Neutrophil (primary cell): Measurements from ENCODE around the gene RNASET2.

Experiments used
- H3K27ac ChIP-seq: fragments of 200-600 bp; sonication (generic); 2 replicates; pipeline ENCODE4 v1.5.1; 2016; ENCODE audit warnings: mild to moderate bottlenecking, moderate library complexity
- H3K27me3 ChIP-seq: fragments of 200-600 bp; sonication (generic); 2 replicates; pipeline ENCODE4 v1.6.0; 2016; ENCODE audit warnings: mild to moderate bottlenecking
- H3K36me3 ChIP-seq: fragments of 200-600 bp; sonication (generic); 2 replicates; pipeline ENCODE4 v1.5.1; 2017
- H3K4me1 ChIP-seq, 2 experiments: fragments of 200-600 bp in 1 of 2; sonication (generic) in 1 of 2; 1 replicate in 1 of 2; 2 replicates in 1 of 2; pipeline versions ENCODE4 v1.5.1 to v1.6.1; 2013 to 2016; ENCODE audit warnings: low read depth in 1 of 2, low read length in 1 of 2, mild to moderate bottlenecking in 1 of 2, moderate library complexity in 1 of 2; ENCODE audit not compliant: control insufficient read depth in 1 of 2, insufficient read depth in 1 of 2
- H3K4me3 ChIP-seq, 2 experiments: fragments of 200-600 bp in 1 of 2; sonication (generic) in 1 of 2; 1 replicate in 1 of 2; 2 replicates in 1 of 2; pipeline ENCODE4 v1.5.1; 2013 to 2016; ENCODE audit warnings: low read depth in 1 of 2, low read length in 1 of 2, mild to moderate bottlenecking in 1 of 2, moderate library complexity in 1 of 2
- H3K9me3 ChIP-seq: fragments of 200-600 bp; sonication (generic); 2 replicates; pipeline ENCODE4 v1.5.1; 2016
- TF ChIP-seq, protein P1 (sequence below): fragments of 200-600 bp; sonication (generic); IDR thresholded peaks from 2 replicates; pipeline ENCODE4 v1.5.1; 2016; ENCODE audit warnings: antibody characterized with exemption

The RNASET2 gene

GRCh38 chr6:166906376-166907044 lies 49.8 kb downstream of the RNASET2 start:
- H3K9me3 ChIP-seq, result no peaks in the 10 kb centered on the region
- H3K27me3 ChIP-seq, result no peaks in the 10 kb centered on the region
- H3K36me3 ChIP-seq, result no peaks in the 10 kb centered on the region
- TF ChIP-seq, protein P1, sequence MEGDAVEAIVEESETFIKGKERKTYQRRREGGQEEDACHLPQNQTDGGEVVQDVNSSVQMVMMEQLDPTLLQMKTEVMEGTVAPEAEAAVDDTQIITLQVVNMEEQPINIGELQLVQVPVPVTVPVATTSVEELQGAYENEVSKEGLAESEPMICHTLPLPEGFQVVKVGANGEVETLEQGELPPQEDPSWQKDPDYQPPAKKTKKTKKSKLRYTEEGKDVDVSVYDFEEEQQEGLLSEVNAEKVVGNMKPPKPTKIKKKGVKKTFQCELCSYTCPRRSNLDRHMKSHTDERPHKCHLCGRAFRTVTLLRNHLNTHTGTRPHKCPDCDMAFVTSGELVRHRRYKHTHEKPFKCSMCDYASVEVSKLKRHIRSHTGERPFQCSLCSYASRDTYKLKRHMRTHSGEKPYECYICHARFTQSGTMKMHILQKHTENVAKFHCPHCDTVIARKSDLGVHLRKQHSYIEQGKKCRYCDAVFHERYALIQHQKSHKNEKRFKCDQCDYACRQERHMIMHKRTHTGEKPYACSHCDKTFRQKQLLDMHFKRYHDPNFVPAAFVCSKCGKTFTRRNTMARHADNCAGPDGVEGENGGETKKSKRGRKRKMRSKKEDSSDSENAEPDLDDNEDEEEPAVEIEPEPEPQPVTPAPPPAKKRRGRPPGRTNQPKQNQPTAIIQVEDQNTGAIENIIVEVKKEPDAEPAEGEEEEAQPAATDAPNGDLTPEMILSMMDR, result no peak
- H3K27ac ChIP-seq, result no peak overlapping the region
- H3K4me1 ChIP-seq, result peaks cover 3 to 4% of the 10 kb centered on the region in 2 experiments
- no peak overlapping the region for H3K4me3 ChIP-seq

GRCh38 chr6:166905505-166906134 lies 50.7 kb downstream of the RNASET2 start:
- TF ChIP-seq, protein P1, result no peak
- Histone ChIP-seq H3K4me1 (peaks cover 3 to 4% of the 10 kb centered on the region in 2 experiments), H3K27ac (no peak overlapping the region), H3K9me3 (no peaks in the 10 kb centered on the region), H3K36me3 (no peaks in the 10 kb centered on the region), H3K4me3 (no peak overlapping the region), H3K27me3 (no peaks in the 10 kb centered on the region)

GRCh38 chr6:166905013-166905412 lies 51.3 kb downstream of the RNASET2 start:
- no peak overlapping the region for H3K4me3 ChIP-seq
- H3K4me1 ChIP-seq, result peaks cover 3 to 4% of the 10 kb centered on the region in 2 experiments
- no peaks in the 10 kb centered on the region for H3K27me3 ChIP-seq
- TF ChIP-seq, protein P1, result no peak
- no peaks in the 10 kb centered on the region for H3K36me3 ChIP-seq
- H3K9me3 ChIP-seq, result no peaks in the 10 kb centered on the region
- H3K27ac ChIP-seq, result no peak overlapping the region

DNA sequence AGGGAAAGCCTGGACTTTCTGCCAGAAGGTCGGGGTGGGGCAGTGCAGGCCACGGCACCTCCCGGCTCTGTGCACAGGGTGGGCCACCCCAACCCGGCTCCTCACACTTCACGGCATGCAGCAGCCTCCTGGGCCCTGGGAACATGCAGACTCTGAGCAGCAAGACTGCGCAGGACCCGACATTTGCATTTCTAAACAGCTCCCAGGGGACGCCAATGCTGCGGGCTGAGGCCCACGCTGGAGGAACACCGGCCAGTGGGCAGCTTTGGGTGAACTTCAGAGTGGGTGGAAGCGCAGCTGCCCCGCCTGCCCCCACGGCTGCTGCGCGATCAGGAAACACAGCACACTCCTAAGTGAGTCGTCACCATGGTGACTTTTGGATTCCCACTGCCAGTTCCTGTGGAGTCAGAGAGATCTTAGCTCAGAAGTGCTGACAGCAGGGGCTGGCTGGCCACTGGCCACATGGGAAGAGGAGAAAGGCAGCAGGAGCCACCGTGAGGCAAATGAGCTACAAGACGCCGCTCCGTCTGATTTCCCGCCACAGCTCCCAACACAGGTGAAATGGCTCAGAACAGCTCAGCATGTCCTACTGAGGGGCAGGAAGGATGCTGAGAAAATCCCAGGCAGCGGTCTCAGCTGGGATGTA lies 52.1 kb downstream of the RNASET2 start:
- TF ChIP-seq, protein P1, result no peak
- Histone ChIP-seq H3K27ac (no peak overlapping the region), H3K27me3 (no peaks in the 10 kb centered on the region), H3K36me3 (no peaks in the 10 kb centered on the region), H3K4me3 (no peak overlapping the region), H3K9me3 (no peaks in the 10 kb centered on the region), H3K4me1 (peaks cover 3 to 4% of the 10 kb centered on the region in 2 experiments)

- H3K4me1 ChIP-seq, result peaks cover 3 to 4% of the 10 kb centered on the region in 2 experiments
- H3K9me3 ChIP-seq, result no peaks in the 10 kb centered on the region
- H3K27me3 ChIP-seq, result no peaks in the 10 kb centered on the region
- H3K27ac ChIP-seq, result no peak overlapping the region
- no peak overlapping the region for H3K4me3 ChIP-seq
- no peaks in the 10 kb centered on the region for H3K36me3 ChIP-seq
- TF ChIP-seq, protein P1, result no peak
Observed at GRCh38 chr6:166903500-166903899, 52.9 kb downstream of the RNASET2 start.
